ENCODE measurements around the gene CA7. TPM values are rescaled to one million over a fixed set of nuclear protein-coding genes. Genes with fewer than 3 reads are reported as not detected.

CA7 gene
- total RNA-seq, 4 donors from 2014 or later, result 0.19 TPM; not detected in 3

DNA sequence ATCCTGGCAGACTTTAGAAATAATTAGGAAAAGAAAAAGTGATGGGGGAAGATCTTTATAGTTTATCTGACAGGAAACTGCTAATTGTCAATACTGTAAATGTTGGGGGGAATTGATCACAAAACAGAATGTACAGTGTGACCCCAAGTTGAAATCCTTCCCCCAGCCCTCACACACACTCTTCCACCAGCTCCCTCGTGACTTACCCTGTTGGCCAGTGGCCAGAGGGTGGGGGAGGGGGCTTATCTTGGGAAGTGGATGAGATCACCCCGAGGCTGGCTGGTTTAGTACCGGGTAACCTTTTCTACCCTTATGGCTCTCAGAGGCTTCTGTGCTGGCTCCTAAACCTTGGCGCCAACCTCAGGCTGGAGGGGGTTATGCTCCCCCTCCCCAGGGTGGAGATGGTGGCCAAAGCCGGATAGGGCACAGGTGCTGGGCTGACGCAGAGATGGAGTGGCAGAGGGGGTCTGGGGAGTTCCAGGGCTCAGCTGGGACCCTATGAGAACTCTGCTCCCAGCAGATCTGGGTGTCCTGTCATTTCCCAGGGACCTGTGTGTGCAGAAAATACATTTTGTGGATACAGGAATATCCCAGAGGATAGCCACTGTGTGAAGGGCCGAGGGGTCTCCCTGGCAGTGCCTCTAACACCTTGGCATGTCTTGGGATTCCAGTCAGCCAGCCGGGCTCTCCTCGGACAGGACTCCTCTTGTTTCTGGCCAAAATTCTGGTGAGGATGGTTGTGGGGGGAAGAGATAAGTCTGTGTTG lies 55.9 kb downstream of the CA7 start:
- H3K27me3 ChIP-seq, result no peaks in the 10 kb centered on the region
- no peaks in the 10 kb centered on the region for H3K36me3 ChIP-seq
- ATAC-seq, result peak; percentile 55 to 58
- H3K4me1 ChIP-seq, result peaks cover 61 to 71% of the 10 kb centered on the region in 2 donors
- TF ChIP-seq POLR2A (IDR thresholded peaks at IDR 0.05), result peak; percentile 32 to 60
- TF ChIP-seq, protein P1, sequence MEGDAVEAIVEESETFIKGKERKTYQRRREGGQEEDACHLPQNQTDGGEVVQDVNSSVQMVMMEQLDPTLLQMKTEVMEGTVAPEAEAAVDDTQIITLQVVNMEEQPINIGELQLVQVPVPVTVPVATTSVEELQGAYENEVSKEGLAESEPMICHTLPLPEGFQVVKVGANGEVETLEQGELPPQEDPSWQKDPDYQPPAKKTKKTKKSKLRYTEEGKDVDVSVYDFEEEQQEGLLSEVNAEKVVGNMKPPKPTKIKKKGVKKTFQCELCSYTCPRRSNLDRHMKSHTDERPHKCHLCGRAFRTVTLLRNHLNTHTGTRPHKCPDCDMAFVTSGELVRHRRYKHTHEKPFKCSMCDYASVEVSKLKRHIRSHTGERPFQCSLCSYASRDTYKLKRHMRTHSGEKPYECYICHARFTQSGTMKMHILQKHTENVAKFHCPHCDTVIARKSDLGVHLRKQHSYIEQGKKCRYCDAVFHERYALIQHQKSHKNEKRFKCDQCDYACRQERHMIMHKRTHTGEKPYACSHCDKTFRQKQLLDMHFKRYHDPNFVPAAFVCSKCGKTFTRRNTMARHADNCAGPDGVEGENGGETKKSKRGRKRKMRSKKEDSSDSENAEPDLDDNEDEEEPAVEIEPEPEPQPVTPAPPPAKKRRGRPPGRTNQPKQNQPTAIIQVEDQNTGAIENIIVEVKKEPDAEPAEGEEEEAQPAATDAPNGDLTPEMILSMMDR (IDR thresholded peaks at IDR 0.05 in 4 of 5, conservative IDR thresholded peaks at IDR 0.05 in 1 of 5), result no peak
- intact Hi-C loops (cut with DNase I; ENCODE audit: low total_unique reads) (loop anchor here (1.0 kb wide), 2 partner anchors 28 to 49 kb away; no protein-coding TSS in a partner anchor), in situ Hi-C loops (cut with MboI; ENCODE audit: low sequenced_read_pairs in 4 of 4) (no loop called here)
- peak overlapping the region; percentile 85 to 98 (median 96) for H3K27ac ChIP-seq
- peak overlapping the region in 3 of 4 donors; percentile 7 to 13 (median 11) for H3K4me3 ChIP-seq
- peak; percentile 81 to 98 for DNase-seq
- no peaks in the 10 kb centered on the region for H3K9me3 ChIP-seq

DNA sequence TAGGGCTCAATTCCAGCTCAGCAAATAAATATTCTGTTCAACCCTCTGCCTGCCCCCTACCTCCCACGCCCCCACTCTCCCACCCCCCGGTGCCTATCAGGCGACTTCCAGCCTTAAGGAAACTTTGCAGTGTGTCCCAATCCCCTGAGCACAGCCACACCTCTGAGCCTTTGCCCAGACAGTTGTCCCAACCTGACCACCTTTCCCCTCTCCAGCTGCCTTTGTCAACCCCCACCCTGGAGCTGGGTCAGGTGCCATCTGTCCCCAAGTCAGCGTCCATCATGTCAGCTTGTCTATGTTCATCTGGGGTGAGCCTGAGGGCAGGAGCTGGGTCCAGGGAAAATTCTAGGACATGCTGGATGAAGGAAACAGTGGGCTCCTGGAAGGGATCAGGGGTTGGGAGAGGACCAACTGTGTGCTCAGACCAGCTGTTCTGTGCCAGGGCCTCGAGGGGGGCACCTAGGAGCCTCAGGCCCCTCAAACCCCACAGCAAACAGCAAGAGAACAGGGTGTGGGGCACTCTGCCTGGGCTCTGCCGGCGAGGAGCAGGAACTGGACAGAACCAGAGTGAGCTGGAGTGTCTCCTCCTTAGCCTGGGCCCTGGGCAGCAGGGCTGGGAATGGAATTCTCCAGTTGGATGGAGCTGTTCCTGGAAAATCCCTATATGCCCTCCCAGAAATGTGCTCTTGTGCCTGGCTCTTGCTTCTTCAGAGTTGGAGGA lies 56.7 kb downstream of the CA7 start:
- peaks cover 65 to 72% of the 10 kb centered on the region in 2 donors for H3K4me1 ChIP-seq
- no peaks in the 10 kb centered on the region for H3K9me3 ChIP-seq
- TF ChIP-seq, protein P1 (IDR thresholded peaks at IDR 0.05 in 4 of 5, conservative IDR thresholded peaks at IDR 0.05 in 1 of 5), result no peak
- no peak for TF ChIP-seq POLR2A (IDR thresholded peaks at IDR 0.05)
- in situ Hi-C loops (cut with MboI; ENCODE audit: low sequenced_read_pairs in 4 of 4) (no loop called here), intact Hi-C loops (cut with DNase I; ENCODE audit: low total_unique reads) (loop anchor here (1.0 kb wide), 2 partner anchors 27 to 48 kb away; no protein-coding TSS in a partner anchor)
- H3K4me3 ChIP-seq, result peak overlapping the region in 2 of 4 donors; percentile 11 to 13
- peak overlapping the region; percentile 85 to 98 (median 96) for H3K27ac ChIP-seq
- peak; percentile 87 to 97 for DNase-seq
- peak; percentile 61 to 64 for ATAC-seq
- no peaks in the 10 kb centered on the region for H3K27me3 ChIP-seq
- no peaks in the 10 kb centered on the region for H3K36me3 ChIP-seq

DNA sequence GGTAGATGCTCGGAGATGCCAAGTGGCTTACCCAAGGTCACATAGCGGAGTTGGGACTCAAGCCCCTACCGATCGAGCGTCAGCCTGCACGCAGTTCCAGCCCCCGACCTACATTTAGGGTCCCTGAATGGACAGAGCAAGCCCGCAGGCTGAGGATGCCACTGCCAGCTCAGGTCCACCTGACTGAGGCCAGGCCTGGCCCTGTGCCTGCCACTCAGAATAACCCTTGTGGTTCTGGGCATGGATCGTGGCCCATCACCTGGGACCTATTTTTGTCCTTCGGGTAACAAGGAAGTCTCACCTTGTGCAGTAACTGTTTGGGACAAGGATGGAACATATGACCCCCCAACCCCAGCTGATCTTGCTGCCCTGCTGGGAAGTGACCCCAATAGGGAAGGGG lies 57.4 kb downstream of the CA7 start:
- Histone ChIP-seq H3K27ac (peak overlapping the region; percentile 85 to 98 (median 96)), H3K9me3 (no peaks in the 10 kb centered on the region), H3K27me3 (no peaks in the 10 kb centered on the region), H3K36me3 (no peaks in the 10 kb centered on the region), H3K4me1 (peaks cover 65 to 72% of the 10 kb centered on the region in 2 donors), H3K4me3 (no peak overlapping the region)
- intact Hi-C loops (cut with DNase I; ENCODE audit: low total_unique reads) (no loop called here), in situ Hi-C loops (cut with MboI; ENCODE audit: low sequenced_read_pairs in 4 of 4) (no loop called here)
- ATAC-seq (peak; percentile 32 to 46), DNase-seq (peak; percentile 84 to 94)
- TF ChIP-seq, protein P1 (IDR thresholded peaks at IDR 0.05 in 4 of 5, conservative IDR thresholded peaks at IDR 0.05 in 1 of 5), result no peak
- TF ChIP-seq POLR2A (IDR thresholded peaks at IDR 0.05), result peak; percentile 21 to 29

DNA sequence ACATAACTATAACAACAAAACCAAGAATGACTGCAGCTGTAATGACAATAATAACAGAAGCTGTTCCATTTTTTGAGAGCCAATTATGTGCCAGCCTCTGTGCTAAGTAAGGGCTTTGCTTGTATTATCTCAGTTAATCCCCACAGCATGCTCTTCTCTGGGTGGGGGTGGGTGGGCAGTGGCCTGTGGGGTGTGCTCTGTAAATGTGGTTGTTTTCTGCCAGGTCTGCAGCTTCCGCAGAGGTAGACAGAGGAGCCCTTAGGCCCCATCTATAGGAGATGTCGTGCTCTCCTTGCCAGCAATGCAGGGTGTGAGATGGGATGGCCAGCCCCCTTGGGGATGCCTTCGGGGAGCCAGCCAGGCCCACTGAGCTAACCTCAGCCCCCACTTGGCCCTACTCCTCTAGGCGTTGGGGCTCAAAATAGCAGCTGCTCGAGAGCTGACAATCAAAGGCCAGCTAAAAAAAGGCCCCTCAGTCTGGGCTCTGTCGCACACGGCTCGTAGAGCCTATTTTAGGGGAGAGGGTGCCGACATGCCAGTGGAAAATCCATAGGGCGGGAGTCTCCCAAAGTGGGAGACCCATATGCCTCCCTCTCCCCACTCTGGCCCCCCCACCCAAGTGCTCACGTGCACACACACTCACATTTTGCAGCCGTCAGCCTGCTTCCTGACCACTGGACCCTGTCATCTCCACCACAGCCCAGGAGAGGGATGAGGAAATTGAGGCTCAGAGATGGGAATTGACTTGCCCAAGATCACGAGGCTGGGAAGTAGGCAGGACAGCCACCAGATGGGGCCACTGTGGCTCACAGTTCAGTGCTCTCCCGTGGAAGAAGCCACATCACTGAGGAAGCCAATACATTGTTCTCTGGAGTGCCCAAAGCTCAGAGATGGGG lies 58.7 kb downstream of the CA7 start:
- no peaks in the 10 kb centered on the region for H3K27me3 ChIP-seq
- no peak for DNase-seq
- TF ChIP-seq POLR2A (IDR thresholded peaks at IDR 0.05), result peak in 1 of 2 donors; percentile 15
- TF ChIP-seq, protein P1 (IDR thresholded peaks at IDR 0.05 in 4 of 5, conservative IDR thresholded peaks at IDR 0.05 in 1 of 5), result peak in 1 of 5 experiments; percentile 42
- no peaks in the 10 kb centered on the region for H3K9me3 ChIP-seq
- H3K4me1 ChIP-seq, result peaks cover 63 to 70% of the 10 kb centered on the region in 2 donors
- in situ Hi-C loops (cut with MboI; ENCODE audit: low sequenced_read_pairs in 4 of 4) (no loop called here), intact Hi-C loops (cut with DNase I; ENCODE audit: low total_unique reads) (no loop called here)
- no peak overlapping the region for H3K4me3 ChIP-seq
- peak overlapping the region; percentile 85 to 98 (median 96) for H3K27ac ChIP-seq
- no peak for ATAC-seq
- no peaks in the 10 kb centered on the region for H3K36me3 ChIP-seq

Data from gastrocnemius medialis (tissue), 4 donors.